ENCODE measurements around the gene CAMTA1. TPM values are rescaled to one million over a fixed set of nuclear protein-coding genes. Genes with fewer than 3 reads are reported as not detected.

CAMTA1 gene
- total RNA-seq, 1 experiment from 2014 or later, result 69.5 TPM

GRCh38 chr1:7218210-7218832 is 433.1 kb downstream of the CAMTA1 start (continued):
- TF ChIP-seq POLR2AphosphoS5 (IDR thresholded peaks at IDR 0.05; ENCODE audit: low read depth, low read length), result no peak
- TF ChIP-seq, protein P1, sequence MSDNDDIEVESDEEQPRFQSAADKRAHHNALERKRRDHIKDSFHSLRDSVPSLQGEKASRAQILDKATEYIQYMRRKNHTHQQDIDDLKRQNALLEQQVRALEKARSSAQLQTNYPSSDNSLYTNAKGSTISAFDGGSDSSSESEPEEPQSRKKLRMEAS (IDR thresholded peaks at IDR 0.05), result no peak

GRCh38 chr1:7219031-7219430 is 433.8 kb downstream of the CAMTA1 start:
- no peak for TF ChIP-seq RAD21 (IDR thresholded peaks at IDR 0.05; ENCODE audit: low read depth)
- TF ChIP-seq EGR1 (IDR thresholded peaks at IDR 0.05; ENCODE audit: low read depth), result no peak
- no peak for TF ChIP-seq CTCF (IDR thresholded peaks at IDR 0.05 in 2 of 3, conservative IDR thresholded peaks at IDR 0.05 in 1 of 3; ENCODE audit: borderline replicate concordance in 1 of 3, insufficient read depth in 1 of 3, low read depth in 2 of 3, low read length in 2 of 3)
- no peak for TF ChIP-seq CEBPB (IDR thresholded peaks at IDR 0.05; ENCODE audit: low read depth)
- no peak for TF ChIP-seq POLR2A (IDR thresholded peaks at IDR 0.05; ENCODE audit: borderline replicate concordance, extremely low read depth, insufficient read depth, insufficient read length)
- TF ChIP-seq SRF (IDR thresholded peaks at IDR 0.05; ENCODE audit: low read depth), result no peak
- no peak for TF ChIP-seq ATF3 (IDR thresholded peaks at IDR 0.05)
- TF ChIP-seq SP1 (IDR thresholded peaks at IDR 0.05; ENCODE audit: low read depth), result no peak
- no peak for TF ChIP-seq JUND (IDR thresholded peaks at IDR 0.05)
- TF ChIP-seq ZFX (IDR thresholded peaks at IDR 0.05), result no peak
- TF ChIP-seq FOSL1 (IDR thresholded peaks at IDR 0.05; ENCODE audit: low read depth), result no peak
- TF ChIP-seq EZH2phosphoT487 (IDR thresholded peaks at IDR 0.05; ENCODE audit: borderline replicate concordance), result no peak
- no peak for TF ChIP-seq POLR2AphosphoS5 (IDR thresholded peaks at IDR 0.05; ENCODE audit: low read depth, low read length)
- TF ChIP-seq EZH2 (IDR thresholded peaks at IDR 0.05), result no peak
- TF ChIP-seq, protein P2, sequence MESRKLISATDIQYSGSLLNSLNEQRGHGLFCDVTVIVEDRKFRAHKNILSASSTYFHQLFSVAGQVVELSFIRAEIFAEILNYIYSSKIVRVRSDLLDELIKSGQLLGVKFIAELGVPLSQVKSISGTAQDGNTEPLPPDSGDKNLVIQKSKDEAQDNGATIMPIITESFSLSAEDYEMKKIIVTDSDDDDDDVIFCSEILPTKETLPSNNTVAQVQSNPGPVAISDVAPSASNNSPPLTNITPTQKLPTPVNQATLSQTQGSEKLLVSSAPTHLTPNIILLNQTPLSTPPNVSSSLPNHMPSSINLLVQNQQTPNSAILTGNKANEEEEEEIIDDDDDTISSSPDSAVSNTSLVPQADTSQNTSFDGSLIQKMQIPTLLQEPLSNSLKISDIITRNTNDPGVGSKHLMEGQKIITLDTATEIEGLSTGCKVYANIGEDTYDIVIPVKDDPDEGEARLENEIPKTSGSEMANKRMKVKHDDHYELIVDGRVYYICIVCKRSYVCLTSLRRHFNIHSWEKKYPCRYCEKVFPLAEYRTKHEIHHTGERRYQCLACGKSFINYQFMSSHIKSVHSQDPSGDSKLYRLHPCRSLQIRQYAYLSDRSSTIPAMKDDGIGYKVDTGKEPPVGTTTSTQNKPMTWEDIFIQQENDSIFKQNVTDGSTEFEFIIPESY (IDR thresholded peaks at IDR 0.05; ENCODE audit: extremely low read depth, insufficient replicate concordance, low read length), result no peak
- no peak overlapping the region for H3K4me3 ChIP-seq (replicated peaks in 1 of 2; ENCODE audit: low read depth in 1 of 2, low read length in 2 of 2)
- H4K20me1 ChIP-seq (ENCODE audit: insufficient read depth), result no peaks in the 10 kb centered on the region
- no peaks in the 10 kb centered on the region for H3K9me2 ChIP-seq (ENCODE audit: insufficient read depth)
- no peaks in the 10 kb centered on the region for H3K36me3 ChIP-seq (ENCODE audit: control insufficient read depth in 1 of 2, insufficient read depth in 2 of 2, low read length in 2 of 2)
- H3K27ac ChIP-seq (ENCODE audit: low read depth, low read length), result no peak overlapping the region
- H3K4me1 ChIP-seq (ENCODE audit: control insufficient read depth in 1 of 2, insufficient read depth in 2 of 2, low read length in 2 of 2), result peaks cover 5 to 14% of the 10 kb centered on the region in 2 experiments; a peak in 3 of 4 replicates
- H3K4me2 ChIP-seq (ENCODE audit: low read length), result no peak overlapping the region
- ChIA-PET RAD21 (ENCODE audit: low non-redundant PET in 1 of 2, low total read pairs in 2 of 2, uncharacterized antibody in 2 of 2, unreplicated experiment in 2 of 2) (no interaction called here), CTCF (interaction anchor here (1.9 kb wide), 1 partner anchor 11 kb away, joined by 11 read pairs; no protein-coding TSS in a partner anchor), POLR2A (no interaction called here)
- H2AFZ ChIP-seq (ENCODE audit: low read depth, low read length, poor library complexity, severe bottlenecking), result no peak overlapping the region
- H3K27me3 ChIP-seq (ENCODE audit: insufficient read depth, low read length), result no peaks in the 10 kb centered on the region
- intact Hi-C loops (cut with micrococcal nuclease), result loop anchor here (5.0 to 10.0 kb wide), 4 partner anchors 324 to 854 kb away; no protein-coding TSS in a partner anchor
- no peak for ATAC-seq
- BruUV-seq (replicated peaks), result no TSS peak
- H3K9ac ChIP-seq (ENCODE audit: low read length), result no peak overlapping the region
- H3K9me3 ChIP-seq (ENCODE audit: control insufficient read depth in 1 of 2, insufficient read depth in 1 of 2, low read depth in 1 of 2, low read length in 2 of 2), result no peaks in the 10 kb centered on the region
- no peaks in the 10 kb centered on the region for H3K79me2 ChIP-seq (ENCODE audit: insufficient read depth, low read length)
- DNase-seq (ENCODE audit: low read depth, low spot score), result no peak

Measured in HCT116 (cell line).